Measurements from ENCODE around the gene AP4M1. TPM values are rescaled to one million over a fixed set of nuclear protein-coding genes. Genes with fewer than 3 reads are reported as not detected.

Gene AP4M1
- polyA plus RNA-seq, 2 of the 4 experiments (the other 2 are of a cell fraction) = 16.6 to 18.3 TPM

- TF ChIP-seq REST (IDR thresholded peaks at IDR 0.05) (no peak), GATA3 (IDR thresholded peaks at IDR 0.05; ENCODE audit: borderline replicate concordance) (peak; percentile 81), HOXB5 (CRISPR knock-in tag; IDR thresholded peaks at IDR 0.05) (no peak), EHF (CRISPR knock-in tag; IDR thresholded peaks at IDR 0.05) (no peak), SREBF2 (IDR thresholded peaks at IDR 0.05) (no peak), MYC (IDR thresholded peaks at IDR 0.05; ENCODE audit: borderline replicate concordance, low read length) (peak; percentile 68; the same call in 1 of the 2 replicates), CBX2 (IDR thresholded peaks at IDR 0.05; ENCODE audit: borderline replicate concordance, low read depth) (no peak), NR3C1 (IDR thresholded peaks at IDR 0.05) (no peak), POLR2A (IDR thresholded peaks at IDR 0.05; ENCODE audit: low read length) (peak; percentile 81), MAZ (IDR thresholded peaks at IDR 0.05; ENCODE audit: borderline replicate concordance, low read depth, low read length) (peak; percentile 47; the same call in 1 of the 2 replicates), KDM5A (IDR thresholded peaks at IDR 0.05) (no peak), SMC3 (IDR thresholded peaks at IDR 0.05) (no peak), ZFP36 (IDR thresholded peaks at IDR 0.05; ENCODE audit: borderline replicate concordance, partially characterized antibody) (peak; percentile 53), JUNB (IDR thresholded peaks at IDR 0.05) (no peak), ATOH8 (CRISPR knock-in tag; IDR thresholded peaks at IDR 0.05; ENCODE audit: low read depth) (no peak), RARB (CRISPR knock-in tag; IDR thresholded peaks at IDR 0.05) (no peak), E2F6 (IDR thresholded peaks at IDR 0.05; ENCODE audit: borderline replicate concordance, low read depth) (0 out of 2 replicates have a peak, but pooled peaks have one; percentile 19), CHD2 (IDR thresholded peaks at IDR 0.05; ENCODE audit: low read length, partially characterized antibody) (no peak), PBX3 (IDR thresholded peaks at IDR 0.05) (no peak; the same call in none of the 2 replicates), HOXA7 (CRISPR knock-in tag; IDR thresholded peaks at IDR 0.05) (no peak), CEBPB (IDR thresholded peaks at IDR 0.05) (no peak), TFCP2L1 (CRISPR knock-in tag; IDR thresholded peaks at IDR 0.05) (no peak), CBX8 (IDR thresholded peaks at IDR 0.05) (no peak), EHMT2 (IDR thresholded peaks at IDR 0.05; ENCODE audit: low read depth) (no peak), POLR2AphosphoS2 (conservative IDR thresholded peaks at IDR 0.05; ENCODE audit: low read length) (0 out of 2 replicates have a peak, but pooled peaks have one; percentile 50), BHLHE40 (IDR thresholded peaks at IDR 0.05; ENCODE audit: low read depth, low read length) (peak; percentile 82)
Measured at GRCh38 chr7:100126931-100127865, 25.8 kb downstream of the AP4M1 start, which contains the start of gene MBLAC1 (continued).

Data from A549 (cell line).